HEK293 (cell line): ENCODE data around the gene PSMG1.

ENCODE experiments used
- FEZF1 ChIP-seq: fragments of 450-650 bp; formaldehyde crosslinking; IDR thresholded peaks from 2 replicates; pipeline ENCODE4 v1.5.1; 2016; ENCODE audit warnings: missing biosample characterization, missing genetic modification characterization
- GLIS2 ChIP-seq: fragments of 450-650 bp; formaldehyde crosslinking; IDR thresholded peaks from 2 replicates; pipeline ENCODE4 v1.5.1; 2016; ENCODE audit warnings: missing biosample characterization, missing genetic modification characterization
- INSM2 ChIP-seq: fragments of 450-650 bp; formaldehyde crosslinking; IDR thresholded peaks from 2 replicates; pipeline ENCODE4 v1.5.1; 2016; ENCODE audit warnings: missing biosample characterization, missing genetic modification characterization
- SCRT2 ChIP-seq: fragments of 450-650 bp; formaldehyde crosslinking; IDR thresholded peaks from 2 replicates; pipeline ENCODE4 v1.5.1; 2016; ENCODE audit warnings: missing biosample characterization, missing genetic modification characterization
- ZBTB20 ChIP-seq: fragments of 450-650 bp; formaldehyde crosslinking; IDR thresholded peaks from 2 replicates; pipeline ENCODE4 v1.5.1; 2016; ENCODE audit warnings: missing biosample characterization, missing genetic modification characterization
- ZBTB49 ChIP-seq: fragments of 450-650 bp; formaldehyde crosslinking; IDR thresholded peaks from 2 replicates; pipeline ENCODE4 v1.5.1; 2016; ENCODE audit warnings: missing biosample characterization, missing genetic modification characterization, low read depth
- ZEB2 ChIP-seq: fragments of 450-650 bp; formaldehyde crosslinking; IDR thresholded peaks from 2 replicates; pipeline ENCODE4 v1.5.1; 2016; ENCODE audit warnings: missing biosample characterization, missing genetic modification characterization
- ZNF10 ChIP-seq: fragments of 450-650 bp; formaldehyde crosslinking; IDR thresholded peaks from 2 replicates; pipeline ENCODE4 v1.5.1; 2017; ENCODE audit warnings: missing biosample characterization, missing genetic modification characterization
- ZNF133 ChIP-seq: fragments of 450-650 bp; formaldehyde crosslinking; IDR thresholded peaks from 2 replicates; pipeline ENCODE4 v1.5.1; 2016; ENCODE audit warnings: missing biosample characterization, missing genetic modification characterization
- ZNF341 ChIP-seq: fragments of 450-650 bp; formaldehyde crosslinking; IDR thresholded peaks from 2 replicates; pipeline ENCODE4; 2016; ENCODE audit warnings: low read depth, missing biosample characterization, missing genetic modification characterization
- ZNF37A ChIP-seq: fragments of 450-650 bp; IDR thresholded peaks from 2 replicates; pipeline ENCODE4 v1.5.1; 2018; ENCODE audit warnings: missing biosample characterization, missing genetic modification characterization
- ZNF426 ChIP-seq: fragments of 450-650 bp; formaldehyde crosslinking; IDR thresholded peaks from 2 replicates; pipeline ENCODE4 v1.5.1; 2017; ENCODE audit warnings: missing biosample characterization, missing genetic modification characterization, mild to moderate bottlenecking, inconsistent platforms, moderate library complexity
- ZNF48 ChIP-seq: fragments of 450-650 bp; formaldehyde crosslinking; IDR thresholded peaks from 2 replicates; pipeline ENCODE4 v1.5.1; 2016; ENCODE audit warnings: missing biosample characterization, missing genetic modification characterization
- ZNF501 ChIP-seq: fragments of 450-650 bp; formaldehyde crosslinking; IDR thresholded peaks from 2 replicates; pipeline ENCODE4 v1.5.1; 2016; ENCODE audit warnings: missing biosample characterization, missing genetic modification characterization
- ZNF544 ChIP-seq: fragments of 450-650 bp; formaldehyde crosslinking; IDR thresholded peaks from 2 replicates; pipeline ENCODE4 v1.5.0; 2017; ENCODE audit warnings: missing biosample characterization, missing genetic modification characterization
- ZNF555 ChIP-seq: fragments of 450-650 bp; formaldehyde crosslinking; conservative IDR thresholded peaks from 2 replicates; pipeline ENCODE4 v1.5.1; 2017; ENCODE audit warnings: missing biosample characterization, mild to moderate bottlenecking, missing genetic modification characterization, inconsistent platforms
- ZNF610 ChIP-seq: fragments of 450-650 bp; formaldehyde crosslinking; IDR thresholded peaks from 2 replicates; pipeline ENCODE4 v1.5.1; 2016; ENCODE audit warnings: missing biosample characterization, missing genetic modification characterization, borderline replicate concordance
- ZNF624 ChIP-seq: fragments of 450-650 bp; formaldehyde crosslinking; IDR thresholded peaks from 2 replicates; pipeline ENCODE4 v1.5.1; 2017; ENCODE audit warnings: missing biosample characterization, missing genetic modification characterization
- ZNF626 ChIP-seq: fragments of 450-650 bp; sonication (Bioruptor Pico); formaldehyde crosslinking; IDR thresholded peaks from 2 replicates; pipeline ENCODE4 v1.5.1; 2018; ENCODE audit warnings: missing biosample characterization, missing genetic modification characterization, inconsistent platforms
- ZNF658 ChIP-seq: fragments of 450-650 bp; formaldehyde crosslinking; IDR thresholded peaks from 2 replicates; pipeline ENCODE4; 2016; ENCODE audit warnings: missing biosample characterization, missing genetic modification characterization
- ZNF664 ChIP-seq: fragments of 450-650 bp; formaldehyde crosslinking; IDR thresholded peaks from 2 replicates; pipeline ENCODE4 v1.5.1; 2016; ENCODE audit warnings: missing biosample characterization, missing genetic modification characterization
- ZNF701 ChIP-seq: fragments of 450-650 bp; formaldehyde crosslinking; IDR thresholded peaks from 2 replicates; pipeline ENCODE4 v1.5.1; 2016; ENCODE audit warnings: missing biosample characterization, missing genetic modification characterization
- ZNF707 ChIP-seq: fragments of 450-650 bp; formaldehyde crosslinking; IDR thresholded peaks from 2 replicates; pipeline ENCODE4 v1.5.1; 2016; ENCODE audit warnings: missing biosample characterization, missing genetic modification characterization
- ZNF747 ChIP-seq: fragments of 450-650 bp; formaldehyde crosslinking; IDR thresholded peaks from 2 replicates; pipeline ENCODE4 v1.5.1; 2016; ENCODE audit warnings: missing biosample characterization, missing genetic modification characterization
- ZNF785 ChIP-seq: fragments of 450-650 bp; formaldehyde crosslinking; IDR thresholded peaks from 2 replicates; pipeline ENCODE4 v1.5.1; 2016; ENCODE audit warnings: missing biosample characterization, missing genetic modification characterization
- ZNF830 ChIP-seq: fragments of 450-650 bp; IDR thresholded peaks from 2 replicates; pipeline ENCODE4 v1.5.0; 2018; ENCODE audit warnings: missing biosample characterization, missing genetic modification characterization, low read depth, mild to moderate bottlenecking, moderate library complexity
- TF ChIP-seq, protein P1 (sequence below): fragments of 450-650 bp; formaldehyde crosslinking; IDR thresholded peaks from 2 replicates; pipeline ENCODE4 v1.5.1; 2016; ENCODE audit warnings: missing biosample characterization, missing genetic modification characterization
- TF ChIP-seq, protein P2 (sequence below): fragments of 450-650 bp; formaldehyde crosslinking; IDR thresholded peaks from 2 replicates; pipeline ENCODE4 v1.5.1; 2016; ENCODE audit warnings: missing biosample characterization, missing genetic modification characterization, borderline replicate concordance
- TF ChIP-seq, protein P3 (sequence below): fragments of 450-650 bp; formaldehyde crosslinking; IDR thresholded peaks from 2 replicates; pipeline ENCODE4 v1.5.1; 2017; ENCODE audit warnings: missing biosample characterization, mild to moderate bottlenecking, missing genetic modification characterization, moderate library complexity

The PSMG1 gene

GRCh38 chr21:39176271-39176709, 7.0 kb downstream of the PSMG1 start (continued):
- TF ChIP-seq ZBTB49, result no peak
- TF ChIP-seq ZNF426 (tag by site-specific recombination), result no peak
- TF ChIP-seq ZNF501, result no peak
- no peak for TF ChIP-seq ZNF785 (tag by site-specific recombination)
- TF ChIP-seq INSM2 (tag by site-specific recombination), result peak; percentile 89
- no peak for TF ChIP-seq ZNF624 (tag by site-specific recombination)
- TF ChIP-seq ZNF10 (tag by site-specific recombination), result no peak; the same call in 1 of the 2 replicates
- TF ChIP-seq ZNF341 (tag by site-specific recombination), result no peak
- no peak for TF ChIP-seq ZNF747
- TF ChIP-seq ZNF133 (tag by site-specific recombination), result no peak
- TF ChIP-seq ZBTB20, result no peak
- TF ChIP-seq, protein P1, sequence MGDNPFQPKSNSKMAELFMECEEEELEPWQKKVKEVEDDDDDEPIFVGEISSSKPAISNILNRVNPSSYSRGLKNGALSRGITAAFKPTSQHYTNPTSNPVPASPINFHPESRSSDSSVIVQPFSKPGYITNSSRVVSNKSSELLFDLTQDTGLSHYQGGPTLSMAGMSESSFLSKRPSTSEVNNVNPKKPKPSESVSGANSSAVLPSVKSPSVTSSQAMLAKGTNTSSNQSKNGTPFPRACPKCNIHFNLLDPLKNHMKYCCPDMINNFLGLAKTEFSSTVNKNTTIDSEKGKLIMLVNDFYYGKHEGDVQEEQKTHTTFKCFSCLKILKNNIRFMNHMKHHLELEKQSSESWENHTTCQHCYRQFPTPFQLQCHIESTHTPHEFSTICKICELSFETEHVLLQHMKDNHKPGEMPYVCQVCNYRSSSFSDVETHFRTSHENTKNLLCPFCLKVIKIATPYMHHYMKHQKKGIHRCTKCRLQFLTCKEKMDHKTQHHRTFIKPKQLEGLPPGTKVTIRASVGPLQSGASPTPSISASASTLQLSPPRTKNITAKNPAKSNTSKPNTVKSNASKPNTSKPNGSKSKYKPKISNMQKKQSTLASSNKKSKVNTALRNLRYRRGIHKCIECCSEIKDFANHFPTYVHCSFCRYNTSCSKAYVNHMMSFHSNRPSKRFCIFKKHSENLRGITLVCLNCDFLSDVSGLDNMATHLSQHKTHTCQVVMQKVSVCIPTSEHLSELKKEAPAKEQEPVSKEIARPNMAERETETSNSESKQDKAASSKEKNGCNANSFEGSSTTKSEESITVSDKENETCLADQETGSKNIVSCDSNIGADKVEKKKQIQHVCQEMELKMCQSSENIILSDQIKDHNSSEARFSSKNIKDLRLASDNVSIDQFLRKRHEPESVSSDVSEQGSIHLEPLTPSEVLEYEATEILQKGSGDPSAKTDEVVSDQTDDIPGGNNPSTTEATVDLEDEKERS (tag by site-specific recombination), result no peak
- TF ChIP-seq ZEB2, result peak; percentile 51; the same call in 1 of the 2 replicates
- TF ChIP-seq ZNF664, result no peak
- TF ChIP-seq FEZF1, result peak; percentile 76
- no peak for TF ChIP-seq ZNF48 (tag by site-specific recombination)
- TF ChIP-seq GLIS2, result no peak
- no peak for TF ChIP-seq ZNF626 (tag by site-specific recombination)
- TF ChIP-seq ZNF658, result no peak
- TF ChIP-seq ZNF707, result no peak
- TF ChIP-seq, protein P2, sequence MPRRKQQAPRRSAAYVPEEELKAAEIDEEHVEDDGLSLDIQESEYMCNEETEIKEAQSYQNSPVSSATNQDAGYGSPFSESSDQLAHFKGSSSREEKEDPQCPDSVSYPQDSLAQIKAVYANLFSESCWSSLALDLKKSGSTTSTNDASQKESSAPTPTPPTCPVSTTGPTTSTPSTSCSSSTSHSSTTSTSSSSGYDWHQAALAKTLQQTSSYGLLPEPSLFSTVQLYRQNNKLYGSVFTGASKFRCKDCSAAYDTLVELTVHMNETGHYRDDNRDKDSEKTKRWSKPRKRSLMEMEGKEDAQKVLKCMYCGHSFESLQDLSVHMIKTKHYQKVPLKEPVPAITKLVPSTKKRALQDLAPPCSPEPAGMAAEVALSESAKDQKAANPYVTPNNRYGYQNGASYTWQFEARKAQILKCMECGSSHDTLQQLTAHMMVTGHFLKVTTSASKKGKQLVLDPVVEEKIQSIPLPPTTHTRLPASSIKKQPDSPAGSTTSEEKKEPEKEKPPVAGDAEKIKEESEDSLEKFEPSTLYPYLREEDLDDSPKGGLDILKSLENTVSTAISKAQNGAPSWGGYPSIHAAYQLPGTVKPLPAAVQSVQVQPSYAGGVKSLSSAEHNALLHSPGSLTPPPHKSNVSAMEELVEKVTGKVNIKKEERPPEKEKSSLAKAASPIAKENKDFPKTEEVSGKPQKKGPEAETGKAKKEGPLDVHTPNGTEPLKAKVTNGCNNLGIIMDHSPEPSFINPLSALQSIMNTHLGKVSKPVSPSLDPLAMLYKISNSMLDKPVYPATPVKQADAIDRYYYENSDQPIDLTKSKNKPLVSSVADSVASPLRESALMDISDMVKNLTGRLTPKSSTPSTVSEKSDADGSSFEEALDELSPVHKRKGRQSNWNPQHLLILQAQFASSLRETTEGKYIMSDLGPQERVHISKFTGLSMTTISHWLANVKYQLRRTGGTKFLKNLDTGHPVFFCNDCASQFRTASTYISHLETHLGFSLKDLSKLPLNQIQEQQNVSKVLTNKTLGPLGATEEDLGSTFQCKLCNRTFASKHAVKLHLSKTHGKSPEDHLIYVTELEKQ (tag by site-specific recombination), result peak; percentile 60; the same call in 1 of the 2 replicates
- TF ChIP-seq ZNF610 (tag by site-specific recombination), result peak; percentile 18; the same call in 1 of the 2 replicates
- TF ChIP-seq ZNF701 (tag by site-specific recombination), result no peak
- peak; percentile 73 for TF ChIP-seq SCRT2 (tag by site-specific recombination)
- TF ChIP-seq ZNF544 (tag by site-specific recombination), result no peak
- TF ChIP-seq ZNF555 (tag by site-specific recombination), result no peak
- TF ChIP-seq ZNF37A (tag by site-specific recombination), result no peak
- TF ChIP-seq, protein P3, sequence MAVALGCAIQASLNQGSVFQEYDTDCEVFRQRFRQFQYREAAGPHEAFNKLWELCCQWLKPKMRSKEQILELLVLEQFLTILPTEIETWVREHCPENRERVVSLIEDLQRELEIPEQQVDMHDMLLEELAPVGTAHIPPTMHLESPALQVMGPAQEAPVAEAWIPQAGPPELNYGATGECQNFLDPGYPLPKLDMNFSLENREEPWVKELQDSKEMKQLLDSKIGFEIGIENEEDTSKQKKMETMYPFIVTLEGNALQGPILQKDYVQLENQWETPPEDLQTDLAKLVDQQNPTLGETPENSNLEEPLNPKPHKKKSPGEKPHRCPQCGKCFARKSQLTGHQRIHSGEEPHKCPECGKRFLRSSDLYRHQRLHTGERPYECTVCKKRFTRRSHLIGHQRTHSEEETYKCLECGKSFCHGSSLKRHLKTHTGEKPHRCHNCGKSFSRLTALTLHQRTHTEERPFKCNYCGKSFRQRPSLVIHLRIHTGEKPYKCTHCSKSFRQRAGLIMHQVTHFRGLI (tag by site-specific recombination), result no peak
- TF ChIP-seq ZNF830 (tag by site-specific recombination), result no peak
